ENCODE data around the gene MYH16.
"Not testable (repeated sequence)": the region's sequence is repeated elsewhere in the genome, so short reads cannot be mapped to it uniquely, and the experiment has no call there.

Gene MYH16

DNA sequence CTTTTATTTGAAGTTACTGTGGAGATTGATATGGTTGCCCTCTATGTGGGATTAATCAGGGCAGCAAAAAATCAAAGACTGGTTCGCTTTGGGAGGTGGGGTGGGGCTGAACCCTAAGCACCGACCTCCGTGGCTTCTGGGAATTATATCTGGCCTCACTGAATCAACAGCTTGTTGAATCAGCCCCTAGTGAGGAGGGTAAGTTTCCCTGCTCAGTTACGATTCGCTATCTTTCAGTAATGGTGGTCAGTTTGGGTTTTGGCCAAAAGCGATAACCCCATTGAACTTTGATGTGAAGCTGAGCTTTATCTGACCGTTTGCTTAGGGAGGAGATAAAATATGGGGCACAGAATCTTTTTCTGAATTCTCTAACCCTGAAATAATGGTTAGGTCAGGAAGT is 36.5 kb downstream of the MYH16 start:
- TF ChIP-seq, protein P1, sequence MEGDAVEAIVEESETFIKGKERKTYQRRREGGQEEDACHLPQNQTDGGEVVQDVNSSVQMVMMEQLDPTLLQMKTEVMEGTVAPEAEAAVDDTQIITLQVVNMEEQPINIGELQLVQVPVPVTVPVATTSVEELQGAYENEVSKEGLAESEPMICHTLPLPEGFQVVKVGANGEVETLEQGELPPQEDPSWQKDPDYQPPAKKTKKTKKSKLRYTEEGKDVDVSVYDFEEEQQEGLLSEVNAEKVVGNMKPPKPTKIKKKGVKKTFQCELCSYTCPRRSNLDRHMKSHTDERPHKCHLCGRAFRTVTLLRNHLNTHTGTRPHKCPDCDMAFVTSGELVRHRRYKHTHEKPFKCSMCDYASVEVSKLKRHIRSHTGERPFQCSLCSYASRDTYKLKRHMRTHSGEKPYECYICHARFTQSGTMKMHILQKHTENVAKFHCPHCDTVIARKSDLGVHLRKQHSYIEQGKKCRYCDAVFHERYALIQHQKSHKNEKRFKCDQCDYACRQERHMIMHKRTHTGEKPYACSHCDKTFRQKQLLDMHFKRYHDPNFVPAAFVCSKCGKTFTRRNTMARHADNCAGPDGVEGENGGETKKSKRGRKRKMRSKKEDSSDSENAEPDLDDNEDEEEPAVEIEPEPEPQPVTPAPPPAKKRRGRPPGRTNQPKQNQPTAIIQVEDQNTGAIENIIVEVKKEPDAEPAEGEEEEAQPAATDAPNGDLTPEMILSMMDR (IDR thresholded peaks at IDR 0.05; ENCODE audit: insufficient read depth, low read depth, low read length, missing control alignments), result no peak
- H3K4me3 ChIP-seq (ENCODE audit: low read length), result no peak overlapping the region
- no peak for DNase-seq (ENCODE audit: low read depth)

DNA sequence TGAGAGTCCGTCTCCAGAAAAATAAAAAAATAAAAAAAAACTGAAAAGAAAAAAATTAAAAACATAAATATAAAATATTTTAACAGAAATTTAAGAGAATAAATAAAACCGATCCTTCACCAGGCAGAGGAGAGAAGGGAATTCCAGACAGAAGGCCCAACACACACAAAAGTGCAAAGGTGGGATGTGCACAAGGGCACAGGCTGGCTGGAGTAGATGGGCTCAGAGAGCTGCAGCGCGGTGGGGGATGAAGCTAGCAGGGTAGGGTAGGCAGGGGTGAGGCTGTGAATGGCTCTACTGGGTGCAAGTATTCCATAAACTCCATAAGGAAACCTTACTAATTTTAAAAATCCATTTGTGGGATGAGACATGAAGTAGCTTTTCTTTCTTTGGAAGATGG is 37.4 kb downstream of the MYH16 start:
- TF ChIP-seq, protein P1 (IDR thresholded peaks at IDR 0.05; ENCODE audit: insufficient read depth, low read depth, low read length, missing control alignments), result no peak
- DNase-seq (ENCODE audit: low read depth), result no peak
- H3K4me3 ChIP-seq (ENCODE audit: low read length), result no peak overlapping the region

DNA sequence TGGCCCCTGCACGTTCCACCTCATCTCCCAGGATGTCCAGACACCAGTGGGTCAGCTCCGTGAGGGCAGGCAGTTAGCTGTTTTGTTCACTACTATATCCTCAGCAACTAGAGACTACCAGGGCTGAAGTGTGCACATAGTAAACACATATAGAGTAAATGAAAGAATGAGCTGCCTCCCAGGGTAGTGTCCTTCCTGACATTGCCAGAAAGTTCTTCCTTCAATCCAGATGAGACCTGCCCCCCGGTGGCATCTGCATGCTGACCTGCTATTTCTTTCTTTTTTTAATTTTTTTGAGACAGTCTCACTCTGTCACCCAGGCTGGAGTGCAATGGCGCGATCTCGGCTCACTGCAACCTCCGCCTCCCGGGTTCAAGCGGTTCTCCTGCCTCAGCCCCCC is 39.1 kb downstream of the MYH16 start:
- peak; percentile 31 for DNase-seq (ENCODE audit: low read depth)
- TF ChIP-seq, protein P1 (IDR thresholded peaks at IDR 0.05; ENCODE audit: insufficient read depth, low read depth, low read length, missing control alignments), result peak; percentile 6
- H3K4me3 ChIP-seq (ENCODE audit: low read length), result no peak overlapping the region

DNA sequence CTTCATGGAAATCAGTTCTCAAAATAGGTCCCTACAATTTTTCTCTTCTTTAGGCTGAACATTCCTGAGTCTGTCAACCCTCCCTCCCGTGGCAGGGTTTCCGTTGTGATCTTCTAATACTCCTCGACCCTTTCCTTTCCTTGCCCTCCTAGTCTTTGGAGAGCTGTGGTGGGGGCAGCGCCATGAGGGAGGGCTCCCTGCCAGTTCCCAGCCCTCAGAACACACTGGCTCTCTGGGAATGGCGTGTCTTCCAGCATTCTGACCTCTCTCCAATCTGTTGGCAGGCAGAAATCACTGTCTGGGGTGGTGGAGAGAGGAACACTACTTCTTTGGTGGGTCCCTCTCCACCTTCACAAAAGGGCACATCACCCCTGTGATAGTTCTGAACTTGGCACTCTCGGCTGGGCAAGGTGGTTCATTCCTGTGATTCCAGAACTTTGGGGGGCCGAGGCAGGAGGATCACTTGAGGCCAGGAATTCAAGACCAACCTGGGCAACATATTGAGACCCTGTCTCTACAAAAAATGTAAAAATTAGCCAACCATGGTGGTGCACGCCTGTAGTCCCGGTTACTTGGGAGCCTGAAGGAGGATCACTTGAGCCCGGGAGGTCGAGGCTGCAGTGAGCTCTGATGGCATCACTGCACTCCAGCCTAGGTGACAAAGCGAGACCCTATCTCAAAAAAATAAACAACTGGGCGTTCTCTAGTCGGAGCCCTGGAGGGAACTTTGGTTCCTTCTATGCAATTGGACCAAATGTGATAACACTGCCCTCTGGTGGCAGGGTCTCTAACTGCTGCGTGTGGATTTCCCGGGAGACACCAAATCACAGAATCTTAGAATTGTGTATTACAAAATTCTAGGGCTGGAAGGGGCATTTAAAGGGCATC is 39.9 kb downstream of the MYH16 start:
- no peak overlapping the region for H3K4me3 ChIP-seq (ENCODE audit: low read length)
- DNase-seq (ENCODE audit: low read depth), result peak; percentile 71

DNA sequence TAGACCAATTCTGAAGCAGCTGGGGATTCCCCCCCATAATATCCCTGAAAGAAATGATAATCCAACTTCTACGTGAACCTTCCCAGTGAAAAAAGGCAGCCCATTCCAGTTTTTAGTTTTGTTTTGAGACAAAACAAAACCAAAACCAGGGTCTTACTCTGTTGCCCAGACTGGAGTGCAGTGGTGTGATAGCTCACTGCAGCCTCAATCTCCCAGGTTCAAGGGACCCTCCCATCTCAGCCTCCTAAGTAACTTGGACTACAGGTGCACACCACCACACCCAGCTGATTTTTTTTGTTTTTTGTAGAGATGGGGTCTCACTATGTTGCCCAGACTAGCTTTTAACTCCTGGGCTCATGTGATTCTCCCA is 40.5 kb downstream of the MYH16 start:
- no peak overlapping the region for H3K4me3 ChIP-seq (ENCODE audit: low read length)
- TF ChIP-seq, protein P1 (IDR thresholded peaks at IDR 0.05; ENCODE audit: insufficient read depth, low read depth, low read length, missing control alignments), result no peak
- no peak for DNase-seq (ENCODE audit: low read depth)

More for the DNA sequence above, 39.9 kb downstream of the MYH16 start:
- TF ChIP-seq, protein P1 (IDR thresholded peaks at IDR 0.05; ENCODE audit: insufficient read depth, low read depth, low read length, missing control alignments), result peak; percentile 90

DNA sequence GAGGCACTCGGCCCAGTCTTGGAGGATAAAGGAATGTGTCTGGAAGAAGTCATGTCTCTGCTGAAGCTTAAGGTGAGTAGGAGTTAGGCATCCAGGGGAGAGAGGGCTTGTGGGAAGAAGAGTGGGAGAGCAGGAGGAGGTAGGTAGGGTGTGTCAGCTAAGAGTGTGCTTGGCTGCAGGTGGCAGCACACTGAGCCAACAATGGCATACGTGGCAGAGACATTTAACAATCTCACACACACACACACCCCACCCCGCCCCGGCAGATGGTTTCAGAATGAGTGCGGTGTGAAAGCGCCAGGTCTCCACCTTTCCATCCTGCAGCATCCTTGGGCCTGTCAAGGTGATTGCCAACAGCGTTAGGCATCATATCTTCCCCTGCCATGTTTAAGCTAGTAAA is 41.9 kb downstream of the MYH16 start:
- no peak overlapping the region for H3K4me3 ChIP-seq (ENCODE audit: low read length)
- peak; percentile 86 for DNase-seq (ENCODE audit: low read depth)
- TF ChIP-seq, protein P1 (IDR thresholded peaks at IDR 0.05; ENCODE audit: insufficient read depth, low read depth, low read length, missing control alignments), result peak; percentile 37

DNA sequence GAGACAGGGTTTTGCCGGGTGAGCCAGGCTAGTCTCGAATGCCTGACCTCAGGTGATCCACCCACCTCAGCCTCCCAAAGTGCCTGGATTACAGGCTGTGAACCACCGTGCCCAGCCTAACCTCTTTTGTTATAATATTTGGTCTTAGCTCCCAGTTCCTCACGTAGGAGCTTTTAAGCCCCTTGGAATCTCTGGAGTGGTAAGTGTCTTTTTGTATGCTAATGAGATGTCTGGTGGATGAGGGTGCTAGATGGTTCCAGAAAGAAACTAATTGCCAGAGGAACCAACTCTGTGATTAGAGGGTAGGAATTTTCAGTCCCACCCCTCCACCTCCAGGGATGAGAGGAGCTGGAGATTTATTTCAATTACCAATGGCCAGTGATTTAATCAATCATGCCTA is 47.7 kb downstream of the MYH16 start:
- DNase-seq (ENCODE audit: low read depth), result no peak
- H3K4me3 ChIP-seq (ENCODE audit: low read length), result no peak overlapping the region
- TF ChIP-seq, protein P1 (IDR thresholded peaks at IDR 0.05; ENCODE audit: insufficient read depth, low read depth, low read length, missing control alignments), result no peak

DNA sequence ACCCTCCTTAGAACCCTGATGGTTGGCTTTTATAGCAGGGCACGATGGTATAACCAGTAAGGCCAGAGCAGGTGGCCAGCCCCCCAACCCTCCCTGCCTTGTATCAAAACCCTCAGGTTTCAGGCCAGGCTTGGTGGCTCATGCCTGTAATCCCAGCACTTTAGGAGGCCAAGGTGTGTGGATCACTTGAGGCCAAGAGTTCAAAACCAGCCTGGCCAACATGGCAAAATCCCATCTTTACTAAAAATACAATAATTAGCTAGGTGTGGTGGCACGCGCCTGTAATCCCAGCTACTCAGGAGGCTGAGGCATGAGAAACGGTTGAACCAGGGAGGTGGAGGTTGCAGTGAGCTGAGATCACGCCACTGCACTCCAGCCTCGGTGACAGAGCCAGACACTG is 50.0 kb downstream of the MYH16 start:
- not testable (repeated sequence) for DNase-seq (ENCODE audit: low read depth); H3K4me3 ChIP-seq (ENCODE audit: low read length)

Data from epithelial cell of esophagus (primary cell).